ENCODE results near the gene LZTR1. TPM values are rescaled to one million over a fixed set of nuclear protein-coding genes. Genes with fewer than 3 reads are reported as not detected.
A peak's percentile ranks its signal among the peaks of the same experiment; 100 is the strongest.

LZTR1 gene
- total RNA-seq, 2 donors from 2014 or later: 20.7 to 24.7 TPM

- TF ChIP-seq, protein P1, sequence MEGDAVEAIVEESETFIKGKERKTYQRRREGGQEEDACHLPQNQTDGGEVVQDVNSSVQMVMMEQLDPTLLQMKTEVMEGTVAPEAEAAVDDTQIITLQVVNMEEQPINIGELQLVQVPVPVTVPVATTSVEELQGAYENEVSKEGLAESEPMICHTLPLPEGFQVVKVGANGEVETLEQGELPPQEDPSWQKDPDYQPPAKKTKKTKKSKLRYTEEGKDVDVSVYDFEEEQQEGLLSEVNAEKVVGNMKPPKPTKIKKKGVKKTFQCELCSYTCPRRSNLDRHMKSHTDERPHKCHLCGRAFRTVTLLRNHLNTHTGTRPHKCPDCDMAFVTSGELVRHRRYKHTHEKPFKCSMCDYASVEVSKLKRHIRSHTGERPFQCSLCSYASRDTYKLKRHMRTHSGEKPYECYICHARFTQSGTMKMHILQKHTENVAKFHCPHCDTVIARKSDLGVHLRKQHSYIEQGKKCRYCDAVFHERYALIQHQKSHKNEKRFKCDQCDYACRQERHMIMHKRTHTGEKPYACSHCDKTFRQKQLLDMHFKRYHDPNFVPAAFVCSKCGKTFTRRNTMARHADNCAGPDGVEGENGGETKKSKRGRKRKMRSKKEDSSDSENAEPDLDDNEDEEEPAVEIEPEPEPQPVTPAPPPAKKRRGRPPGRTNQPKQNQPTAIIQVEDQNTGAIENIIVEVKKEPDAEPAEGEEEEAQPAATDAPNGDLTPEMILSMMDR (IDR thresholded peaks at IDR 0.05): no peak
- Histone ChIP-seq H3K27ac (no peak overlapping the region), H3K36me3 (no peaks in the 10 kb centered on the region), H3K4me3 (no peak overlapping the region), H3K4me1 (peaks cover 0 to 21% of the 10 kb centered on the region in 2 donors), H3K9me3 (no peaks in the 10 kb centered on the region), H3K27me3 (peaks cover 2 to 5% of the 10 kb centered on the region in 2 donors)
- DNase-seq (ENCODE audit: low spot score): no peak
Measured at GRCh38 chr22:21028277-21029251, 46.5 kb downstream of the LZTR1 start.

- H3K27me3 ChIP-seq: peaks cover 2 to 5% of the 10 kb centered on the region in 2 donors
- H3K9me3 ChIP-seq: no peaks in the 10 kb centered on the region
- no peaks in the 10 kb centered on the region for H3K36me3 ChIP-seq
- H3K4me3 ChIP-seq: no peak overlapping the region
- TF ChIP-seq, protein P1 (IDR thresholded peaks at IDR 0.05): no peak
- H3K4me1 ChIP-seq: peaks cover 0 to 21% of the 10 kb centered on the region in 2 donors
- DNase-seq (ENCODE audit: low spot score): no peak
- no peak overlapping the region for H3K27ac ChIP-seq
Measured at GRCh38 chr22:21029486-21030025, 47.5 kb downstream of the LZTR1 start.

- no peak for DNase-seq (ENCODE audit: low spot score)
- TF ChIP-seq, protein P1 (IDR thresholded peaks at IDR 0.05): no peak
- no peaks in the 10 kb centered on the region for H3K36me3 ChIP-seq
- H3K27me3 ChIP-seq: peaks cover 2 to 5% of the 10 kb centered on the region in 2 donors
- no peak overlapping the region for H3K27ac ChIP-seq
- peaks cover 0 to 21% of the 10 kb centered on the region in 2 donors for H3K4me1 ChIP-seq
- H3K9me3 ChIP-seq: no peaks in the 10 kb centered on the region
- no peak overlapping the region for H3K4me3 ChIP-seq
Measured at GRCh38 chr22:21030032-21030431, 47.9 kb downstream of the LZTR1 start.

GRCh38 chr22:21030621-21031544, 48.8 kb downstream of the LZTR1 start:
- H3K27me3 ChIP-seq: peaks cover 2 to 5% of the 10 kb centered on the region in 2 donors
- no peak for DNase-seq (ENCODE audit: low spot score)

DNA sequence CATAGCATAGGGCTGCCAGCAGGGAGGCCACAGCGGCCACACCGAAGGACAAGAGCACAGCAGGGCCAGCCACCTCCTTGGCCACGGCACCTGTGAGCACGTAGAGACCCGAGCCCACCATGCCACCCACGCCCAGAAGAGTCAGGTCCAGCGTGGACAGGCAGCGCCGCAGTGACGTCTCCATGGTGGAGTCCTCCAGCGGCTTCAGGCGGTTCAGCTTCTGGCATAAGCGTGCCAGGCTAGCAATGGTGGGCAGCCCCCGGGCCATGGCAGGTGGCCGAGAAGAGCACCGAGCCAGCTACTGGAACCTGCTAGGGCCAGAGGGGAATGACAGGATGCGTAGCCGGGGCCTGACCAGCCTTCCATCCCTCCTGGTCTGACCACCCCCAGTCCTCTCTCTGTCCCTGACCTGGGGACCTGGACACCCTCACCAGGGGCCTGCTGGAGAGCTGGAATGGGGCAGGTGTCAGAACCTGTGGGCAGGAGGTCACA, 49.5 kb downstream of the LZTR1 start:
- peaks cover 2 to 5% of the 10 kb centered on the region in 2 donors for H3K27me3 ChIP-seq
- no peaks in the 10 kb centered on the region for H3K36me3 ChIP-seq
- no peak overlapping the region for H3K27ac ChIP-seq
- peak overlapping the region in 1 of 2 donors; percentile 50 for H3K4me3 ChIP-seq
- no peaks in the 10 kb centered on the region for H3K9me3 ChIP-seq
- DNase-seq (ENCODE audit: low spot score): no peak
- H3K4me1 ChIP-seq: peaks cover 0 to 21% of the 10 kb centered on the region in 2 donors
- TF ChIP-seq, protein P1 (IDR thresholded peaks at IDR 0.05): no peak

More at GRCh38 chr22:21030621-21031544, 48.8 kb downstream of the LZTR1 start:
- Histone ChIP-seq H3K36me3 (no peaks in the 10 kb centered on the region), H3K9me3 (no peaks in the 10 kb centered on the region), H3K4me3 (no peak overlapping the region), H3K4me1 (peaks cover 0 to 21% of the 10 kb centered on the region in 2 donors), H3K27ac (no peak overlapping the region)
- TF ChIP-seq, protein P1 (IDR thresholded peaks at IDR 0.05): no peak
